Measurements from ENCODE around the gene CA12.
"Not testable (repeated sequence)": the region's sequence is repeated elsewhere in the genome, so short reads cannot be mapped to it uniquely, and the experiment has no call there.

The CA12 gene

DNA sequence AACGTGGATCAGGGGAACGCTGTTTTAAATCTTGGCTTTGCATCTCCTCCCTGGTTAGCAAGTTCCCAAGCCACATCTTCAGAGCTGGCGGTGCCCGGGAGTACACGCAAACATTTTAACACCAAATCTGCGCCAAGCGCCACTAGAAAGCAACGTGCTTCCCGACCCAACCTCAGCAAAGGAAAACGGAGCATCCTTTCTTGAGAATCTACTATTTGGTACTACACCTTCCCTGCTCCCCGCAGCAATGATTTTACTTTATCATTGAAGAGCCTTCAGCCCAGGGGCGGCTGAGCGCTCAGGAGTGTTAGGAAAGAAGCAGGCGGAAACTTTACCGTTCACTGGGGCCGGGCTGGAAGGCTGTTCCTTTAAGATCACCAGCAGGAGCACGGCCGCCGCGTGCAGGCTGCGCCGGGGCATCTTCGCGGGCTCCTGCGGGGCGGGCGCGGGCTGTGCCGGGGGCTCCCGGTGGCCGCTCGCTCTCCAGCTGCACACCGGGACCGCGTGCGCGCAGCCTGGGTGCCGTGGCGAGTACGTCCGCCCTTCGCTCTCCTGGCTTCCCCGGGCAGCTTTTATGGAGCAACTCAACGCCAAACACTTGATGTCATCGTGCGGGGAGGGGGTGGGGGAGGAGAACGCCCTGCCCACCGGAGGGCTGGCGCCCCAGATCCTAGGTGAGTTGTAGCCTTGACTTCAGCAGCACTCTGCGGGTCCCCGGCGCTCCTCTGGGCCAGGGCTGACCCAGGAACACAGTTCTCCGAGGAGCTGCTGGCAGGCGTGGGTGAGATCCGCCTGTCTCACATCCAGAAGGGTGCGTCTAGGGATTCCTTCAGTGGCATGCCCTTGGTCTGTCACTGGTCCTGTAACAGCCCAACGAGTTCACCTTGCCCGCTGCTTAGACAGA is at the start of gene CA12:
Gene CA12, minus strand, starts transcription at position 546 of the 904 bp plus-strand sequence. Its CDS starts 126 bp downstream, at position 420.
- peak; percentile 68 for DNase-seq (ENCODE audit: low spot score)

DNA sequence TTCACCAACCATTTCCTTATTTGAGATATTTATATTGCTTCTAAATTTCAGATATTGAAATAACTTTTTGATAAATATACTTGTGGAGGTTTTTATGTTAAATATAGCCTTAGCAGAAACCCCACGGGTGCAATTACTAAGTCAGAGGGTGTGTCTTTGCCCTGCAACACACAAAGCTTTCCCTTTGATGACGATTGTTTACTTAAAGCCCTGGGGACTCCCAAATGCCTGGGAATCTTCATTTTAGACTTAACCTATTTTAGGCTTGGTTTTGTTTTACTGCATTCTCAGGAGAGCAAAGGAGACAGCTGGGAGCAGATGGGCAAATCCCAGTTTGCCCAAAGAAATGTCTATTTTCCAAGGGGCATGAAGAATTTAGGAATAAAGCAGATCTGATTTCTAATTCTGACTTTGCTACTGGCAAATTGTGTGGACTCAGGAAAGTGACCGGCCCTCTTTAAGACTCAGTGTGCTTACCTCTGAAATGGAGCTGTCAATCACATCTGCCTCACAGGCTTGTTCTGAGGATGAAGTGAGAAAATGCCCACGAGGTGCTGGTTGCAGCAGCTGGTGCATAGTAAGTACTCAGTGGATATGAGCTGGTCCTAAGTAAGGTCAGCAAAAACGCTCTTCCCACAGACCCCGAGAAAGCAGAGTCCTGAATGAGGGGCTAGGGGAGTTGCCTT is 49.3 kb upstream of the CA12 start:
- no peak for DNase-seq (ENCODE audit: low spot score)

DNA sequence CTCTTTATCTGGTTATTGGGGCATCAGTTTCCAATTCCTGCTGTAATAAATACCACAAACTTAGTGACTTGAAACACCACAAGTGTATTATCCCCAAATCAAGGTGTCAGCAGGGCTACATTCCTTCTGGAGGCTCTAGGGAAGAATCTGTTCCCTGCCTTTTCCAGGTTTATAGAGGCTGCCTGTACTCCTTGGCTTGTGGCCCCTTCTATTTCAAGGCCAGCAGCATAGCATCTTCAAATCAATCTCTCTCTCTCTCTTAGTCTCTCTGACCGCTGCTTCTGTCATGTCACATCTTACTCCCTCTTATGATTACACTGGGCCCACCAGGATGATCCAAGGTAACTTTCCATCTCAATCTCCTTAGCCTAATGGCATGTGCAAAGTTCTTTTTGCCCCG is 44.9 kb upstream of the CA12 start:
- DNase-seq (ENCODE audit: low spot score), result no peak

- DNase-seq (ENCODE audit: low spot score), result no peak
These were observed 43.9 kb upstream of the CA12 start for GRCh38 chr15:63425426-63425985.

GRCh38 chr15:63422891-63423590 is 41.4 kb upstream of the CA12 start:
- no peak for DNase-seq (ENCODE audit: low spot score)

DNA sequence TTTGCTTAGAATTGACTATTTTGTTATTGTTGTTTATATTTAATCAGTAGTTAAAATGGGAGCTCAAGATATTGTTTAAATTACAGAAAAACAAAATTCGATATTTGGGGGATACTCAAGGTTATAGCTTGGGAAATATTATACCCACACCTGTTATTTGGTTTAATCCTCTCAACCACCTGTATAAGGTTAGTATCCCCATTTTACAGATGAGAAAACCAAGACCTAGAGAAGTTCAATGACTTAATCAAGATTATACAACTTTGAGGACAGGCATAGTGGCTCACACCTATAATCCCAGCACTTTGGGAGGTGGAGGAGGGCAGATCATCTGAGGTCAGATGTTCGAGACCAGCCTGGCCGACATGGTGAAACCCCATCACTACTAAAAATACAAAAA is 39.8 kb upstream of the CA12 start:
- no peak for DNase-seq (ENCODE audit: low spot score)

GRCh38 chr15:63420333-63420747 is 38.7 kb upstream of the CA12 start:
- no peak for DNase-seq (ENCODE audit: low spot score)

- no peak for DNase-seq (ENCODE audit: low spot score)
These were observed 37.2 kb upstream of the CA12 start for GRCh38 chr15:63418811-63419210.

DNA sequence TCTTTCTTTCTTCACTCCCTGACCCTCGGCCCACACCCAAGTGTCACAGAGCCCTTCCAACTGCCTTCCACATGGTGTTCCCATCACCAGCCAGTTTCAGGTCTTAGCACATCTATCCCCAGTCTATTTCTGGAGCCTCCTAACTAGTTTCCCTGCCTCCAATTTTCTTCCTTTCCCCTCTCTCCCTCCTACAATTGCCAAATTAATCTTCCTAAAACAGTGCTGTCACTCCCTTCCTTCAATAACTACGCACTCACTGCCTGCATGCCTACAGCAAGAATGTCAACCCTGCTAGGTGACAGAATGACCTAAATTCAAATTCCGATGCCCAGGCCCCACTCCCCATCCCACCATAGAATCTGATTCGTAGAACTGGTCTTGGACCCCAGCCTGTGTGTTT is 36.1 kb upstream of the CA12 start:
- no peak for DNase-seq (ENCODE audit: low spot score)

GRCh38 chr15:63417274-63417673 is 35.6 kb upstream of the CA12 start:
- not testable (repeated sequence) for DNase-seq (ENCODE audit: low spot score)

DNA sequence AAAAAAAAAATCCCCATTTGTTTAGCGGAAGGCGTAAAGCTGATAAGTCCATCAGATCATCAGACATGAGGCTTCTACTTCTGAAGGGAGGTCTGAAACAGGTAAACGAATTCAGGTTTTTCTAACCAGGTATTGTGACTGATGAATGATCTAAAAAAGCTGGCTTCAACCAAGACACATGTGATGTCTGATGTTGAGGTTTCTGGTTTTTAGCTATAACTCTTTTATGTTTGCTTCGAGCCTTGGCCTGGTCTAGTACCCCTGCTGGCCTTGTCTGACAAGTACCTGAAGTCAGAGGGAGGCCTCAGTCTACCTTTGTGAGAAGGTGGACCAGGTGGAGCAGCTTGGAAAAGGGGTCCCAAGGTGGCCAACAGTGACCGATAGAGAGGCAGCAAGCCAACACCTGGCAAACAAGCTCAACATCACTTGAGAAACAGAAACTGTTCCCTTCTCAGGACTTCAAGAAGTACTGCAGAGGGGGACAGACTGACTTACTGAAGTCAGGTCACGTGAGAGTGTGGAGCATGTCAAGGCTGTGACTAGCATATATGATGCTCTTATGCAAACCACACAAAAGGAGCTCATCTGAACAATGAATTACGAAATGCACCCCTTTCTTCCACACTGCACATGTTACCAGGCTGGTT is 33.0 kb upstream of the CA12 start:
- no peak for DNase-seq (ENCODE audit: low spot score)

DNA sequence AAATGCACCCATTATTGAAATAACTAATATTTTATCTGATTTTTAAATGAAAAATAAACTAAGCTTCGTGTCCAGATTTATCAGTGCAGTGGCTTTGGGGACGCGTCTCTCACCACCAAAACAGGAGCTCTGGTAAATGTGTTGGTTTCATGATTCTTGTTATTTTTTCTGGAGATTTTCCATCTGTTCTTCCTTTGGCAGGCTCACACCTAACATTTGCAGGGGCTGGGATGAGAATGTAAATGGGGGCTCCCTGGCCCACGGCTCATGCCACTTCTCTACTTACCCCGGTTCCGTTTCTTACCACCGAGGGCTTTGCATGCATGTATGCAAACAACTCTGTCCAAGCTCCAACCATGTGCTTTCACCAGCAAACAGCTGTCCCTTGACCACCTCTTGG is 30.9 kb upstream of the CA12 start:
- no peak for DNase-seq (ENCODE audit: low spot score)

- DNase-seq (ENCODE audit: low spot score), result no peak
These were observed 30.2 kb upstream of the CA12 start for GRCh38 chr15:63411866-63412265.

GRCh38 chr15:63409179-63409578 is 27.5 kb upstream of the CA12 start:
- no peak for DNase-seq (ENCODE audit: low spot score)

DNA sequence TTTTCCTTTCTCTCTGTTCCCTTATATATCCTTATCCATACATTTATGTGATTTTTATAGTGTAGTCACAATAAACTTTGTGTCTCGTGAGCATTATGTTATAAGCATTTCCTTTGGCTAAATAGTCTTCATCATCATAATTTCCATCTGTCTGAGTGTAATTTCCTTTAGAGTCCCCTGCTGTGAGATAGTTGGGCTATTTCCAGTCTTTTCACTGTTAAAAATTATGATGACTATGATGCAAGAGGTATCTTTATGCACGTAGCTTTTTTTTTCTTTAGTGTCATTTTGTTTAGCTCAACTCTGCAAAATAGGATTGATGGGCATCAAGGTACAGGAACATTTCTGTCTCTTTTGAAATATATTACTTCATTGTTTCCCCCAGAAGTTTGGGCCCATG is 26.9 kb upstream of the CA12 start:
- DNase-seq (ENCODE audit: low spot score), result no peak

DNA sequence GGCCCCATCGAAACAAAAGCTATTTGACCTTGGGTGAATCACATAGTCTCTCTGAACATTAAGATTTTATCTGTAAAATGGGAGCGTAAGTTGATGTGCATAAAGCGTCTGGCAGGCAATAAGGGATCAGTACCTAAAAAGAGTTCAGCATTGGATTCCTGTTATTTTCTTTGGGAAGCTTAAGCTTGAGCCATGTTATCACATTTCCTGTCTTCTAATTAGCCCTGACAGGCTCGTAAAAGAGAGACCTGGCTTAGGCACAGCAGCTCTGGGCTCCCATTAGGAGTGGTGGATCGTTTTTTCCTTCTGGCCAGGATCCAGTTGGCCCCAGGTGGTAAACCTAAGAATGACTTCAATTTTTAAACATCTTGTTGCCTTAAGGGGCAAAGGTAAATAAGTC is 26.0 kb upstream of the CA12 start:
- DNase-seq (ENCODE audit: low spot score), result no peak

- DNase-seq (ENCODE audit: low spot score), result no peak
These were observed 24.2 kb upstream of the CA12 start for GRCh38 chr15:63405683-63406390.

DNA sequence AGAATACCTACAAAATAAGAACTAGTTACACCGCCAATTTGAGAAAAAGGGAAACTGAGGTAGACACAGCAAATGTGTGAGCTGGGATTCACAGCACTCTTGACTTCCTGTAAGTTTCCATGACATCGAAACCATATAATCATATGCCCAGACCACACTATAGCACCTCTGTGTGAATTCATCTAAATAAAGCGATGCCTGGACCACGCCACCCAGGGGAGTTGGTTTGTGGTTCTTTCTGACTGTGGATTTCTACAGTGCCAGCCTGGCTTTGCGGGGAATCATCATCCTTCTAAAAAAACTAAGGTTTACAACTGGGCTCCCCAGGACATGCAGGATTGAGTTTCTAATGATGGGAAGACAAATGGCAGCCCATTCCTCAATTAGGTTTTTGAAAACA is 23.5 kb upstream of the CA12 start:
- no peak for DNase-seq (ENCODE audit: low spot score)

- no peak for DNase-seq (ENCODE audit: low spot score)
These were observed 21.8 kb upstream of the CA12 start for GRCh38 chr15:63403254-63403945.

- DNase-seq (ENCODE audit: low spot score), result peak; percentile 45
These were observed 21.0 kb upstream of the CA12 start for GRCh38 chr15:63402498-63403253.
